H9 (cell line): ENCODE measurements around the gene DAAM2. TPM values are rescaled to one million over a fixed set of nuclear protein-coding genes. Genes with fewer than 3 reads are reported as not detected.

ENCODE experiments used
- DNase-seq: peaks from one replicate; pipeline ENCODE4 v3.0.0-alpha.2; 2017
- H2AFZ ChIP-seq: one replicate; pipeline ENCODE4 v1.6.1; 2013; ENCODE audit warnings: mild to moderate bottlenecking, low read length, control low read depth, moderate library complexity
- H2AK5ac ChIP-seq: 2 replicates; pipeline ENCODE4 v1.6.1; 2013; ENCODE audit warnings: low read length, control low read depth, mixed read lengths; ENCODE audit not compliant: insufficient read length
- H2BK120ac ChIP-seq: one replicate; pipeline ENCODE4 v1.6.1; 2013; ENCODE audit warnings: low read depth, mild to moderate bottlenecking, low read length, control low read depth, inconsistent platforms; ENCODE audit not compliant: poor library complexity, severe bottlenecking
- H2BK12ac ChIP-seq: 2 replicates; pipeline ENCODE4 v1.6.1; 2013; ENCODE audit warnings: low read length, control low read depth, mixed read lengths, low read depth; ENCODE audit not compliant: insufficient read length
- H2BK15ac ChIP-seq: 2 replicates; pipeline ENCODE4 v1.6.1; 2013; ENCODE audit warnings: low read depth, low read length, control low read depth
- H2BK20ac ChIP-seq: one replicate; pipeline ENCODE4 v1.6.1; 2013; ENCODE audit warnings: low read depth, mild to moderate bottlenecking, low read length, control low read depth, inconsistent platforms; ENCODE audit not compliant: poor library complexity, severe bottlenecking
- H2BK5ac ChIP-seq: 2 replicates; pipeline ENCODE4 v1.6.1; 2013; ENCODE audit warnings: low read length, control low read depth, mixed read lengths; ENCODE audit not compliant: insufficient read length
- H3K14ac ChIP-seq: 2 replicates; pipeline ENCODE4 v1.6.1; 2013; ENCODE audit warnings: low read length, control low read depth; ENCODE audit not compliant: insufficient read depth
- H3K18ac ChIP-seq: 2 replicates; pipeline ENCODE4 v1.6.1; 2013; ENCODE audit warnings: low read depth, mild to moderate bottlenecking, mixed read lengths, low read length, control low read depth; ENCODE audit not compliant: insufficient read length
- H3K23ac ChIP-seq: 2 replicates; pipeline ENCODE4 v1.6.1; 2013; ENCODE audit warnings: low read length, control low read depth, mixed read lengths, low read depth; ENCODE audit not compliant: insufficient read length
- H3K23me2 ChIP-seq: 2 replicates; pipeline ENCODE4 v1.6.1; 2013; ENCODE audit warnings: low read depth, mild to moderate bottlenecking, mixed read lengths, low read length, control low read depth; ENCODE audit not compliant: insufficient read length, poor library complexity, severe bottlenecking
- H3K27ac ChIP-seq: 2 replicates; pipeline ENCODE4 v1.5.1; 2013; ENCODE audit warnings: low read length, control low read depth, mixed read lengths, low read depth; ENCODE audit not compliant: insufficient read length
- H3K27me3 ChIP-seq: 2 replicates; pipeline ENCODE4 v1.6.1; 2013; ENCODE audit warnings: low read length, control low read depth, inconsistent platforms; ENCODE audit not compliant: insufficient read depth
- H3K4ac ChIP-seq: 2 replicates; pipeline ENCODE4 v1.6.1; 2013; ENCODE audit warnings: low read depth, mild to moderate bottlenecking, control low read depth, inconsistent platforms, low read length, moderate library complexity
- H3K4me1 ChIP-seq: 2 replicates; pipeline ENCODE4 v1.6.1; 2013; ENCODE audit warnings: low read length, control low read depth, inconsistent platforms; ENCODE audit not compliant: insufficient read depth
- H3K4me2 ChIP-seq: 2 replicates; pipeline ENCODE4 v1.6.1; 2013; ENCODE audit warnings: low read length, control low read depth, mixed read lengths; ENCODE audit not compliant: insufficient read length, insufficient read depth
- H3K56ac ChIP-seq: 2 replicates; pipeline ENCODE4 v1.6.1; 2013; ENCODE audit warnings: low read depth, mild to moderate bottlenecking, mixed read lengths, low read length, control low read depth; ENCODE audit not compliant: insufficient read length
- H3K79me1 ChIP-seq: 2 replicates; pipeline ENCODE4 v1.6.1; 2013; ENCODE audit warnings: low read depth, mild to moderate bottlenecking, moderate library complexity, low read length, control low read depth, inconsistent platforms; ENCODE audit not compliant: insufficient read depth, poor library complexity, severe bottlenecking
- H3K79me2 ChIP-seq: 2 replicates; pipeline ENCODE4 v1.6.1; 2013; ENCODE audit warnings: low read length, control low read depth, inconsistent platforms; ENCODE audit not compliant: insufficient read depth
- H3K9ac ChIP-seq: 2 replicates; pipeline ENCODE4 v1.6.1; 2013; ENCODE audit warnings: low read length, control low read depth, mixed read lengths; ENCODE audit not compliant: insufficient read length; ENCODE audit errors: extremely low read depth
- H3K9me3 ChIP-seq: one replicate; pipeline ENCODE4 v1.6.1; 2013; ENCODE audit warnings: low read depth, low read length, inconsistent platforms; ENCODE audit not compliant: control insufficient read depth
- H3T11ph ChIP-seq: one replicate; pipeline ENCODE4 v1.6.1; 2013; ENCODE audit warnings: mild to moderate bottlenecking, low read length, control low read depth, inconsistent platforms
- H4K20me1 ChIP-seq: one replicate; pipeline ENCODE4 v1.6.1; 2013; ENCODE audit not compliant: control insufficient read depth, insufficient read length, insufficient read depth
- H4K5ac ChIP-seq: 2 replicates; pipeline ENCODE4 v1.6.1; 2013; ENCODE audit warnings: low read depth, mild to moderate bottlenecking, mixed read lengths, low read length, control low read depth; ENCODE audit not compliant: insufficient read length
- H4K8ac ChIP-seq: replicated peaks from 2 replicates; pipeline ENCODE4 v1.6.1; 2013; ENCODE audit warnings: low read length, control low read depth, mixed read lengths, low read depth; ENCODE audit not compliant: insufficient read length
- H4K91ac ChIP-seq: 2 replicates; pipeline ENCODE4 v1.6.1; 2013; ENCODE audit warnings: low read depth, mild to moderate bottlenecking, moderate library complexity, mixed read lengths, low read length, control low read depth; ENCODE audit not compliant: insufficient read length
- H3K27ac Mint-ChIP-seq, 3 experiments: 2 replicates in 2 of 3; 3 replicates in 1 of 3; pipeline ENCODE4 v1.8.0; 2020 to 2021; ENCODE audit warnings: mixed read lengths in 3 of 3, mild to moderate bottlenecking in 1 of 3, moderate library complexity in 1 of 3
- H3K27me3 Mint-ChIP-seq: 2 replicates; pipeline ENCODE4 v1.8.0; 2021; ENCODE audit warnings: low read depth, mild to moderate bottlenecking, moderate library complexity, mixed read lengths
- H3K36me3 Mint-ChIP-seq, 3 experiments: 2 replicates in 2 of 3; 3 replicates in 1 of 3; pipeline ENCODE4 v1.8.0; 2020 to 2021; ENCODE audit warnings: low read depth in 3 of 3, mixed read lengths in 3 of 3; ENCODE audit not compliant: insufficient read depth in 1 of 3
- H3K4me1 Mint-ChIP-seq, 2 experiments: 2 replicates each; pipeline ENCODE4 v1.8.0; 2020; ENCODE audit warnings: mixed read lengths in 2 of 2
- H3K4me3 Mint-ChIP-seq, 2 experiments: 2 replicates in 1 of 2; 3 replicates in 1 of 2; pipeline ENCODE4 v1.8.0; 2020 to 2021; ENCODE audit warnings: mild to moderate bottlenecking in 2 of 2, mixed read lengths in 2 of 2, moderate library complexity in 1 of 2
- H3K9me3 Mint-ChIP-seq, 2 experiments: 2 replicates in 1 of 2; 3 replicates in 1 of 2; pipeline ENCODE4 v1.8.0; 2020; ENCODE audit warnings: mild to moderate bottlenecking in 2 of 2, mixed read lengths in 2 of 2, moderate library complexity in 1 of 2
- CTCF ChIP-seq: fragments of 200-600 bp; sonication (generic); conservative IDR thresholded peaks from 3 replicates; pipeline ENCODE4 v1.8.0; 2021; ENCODE audit warnings: antibody characterized with exemption, mild to moderate bottlenecking
- WGBS: extraction: QIAGEN DNeasy Blood & Tissue Kit; methylation state at CpG from one replicate; pipeline ENCODE4 v1.1.7; 2013; ENCODE audit warnings: missing lambda C conversion rate, low lambda C conversion rate, mixed read lengths; ENCODE audit not compliant: insufficient read length; ENCODE audit errors: extremely low coverage; 5-methylcytosine and 5-hydroxymethylcytosine counted together
- total RNA-seq: library from RNA; stranded (reverse); gene quantifications from 2 replicates; pipeline ENCODE4 v1.2.1, GENCODE V29; 2021

Gene DAAM2
- total RNA-seq, 1 experiment from 2014 or later: 1.1 TPM

GRCh38 chr6:39935241-39935640 lies 143.1 kb downstream of the DAAM2 start:
- Histone ChIP-seq H4K8ac (no peak overlapping the region), H4K20me1 (no peaks in the 10 kb centered on the region), H3K23ac (no peak overlapping the region), H2AFZ (no peak overlapping the region), H2BK120ac (no peak overlapping the region), H3K56ac (no peak overlapping the region), H2BK12ac (no peak overlapping the region), H3K27me3 (no peaks in the 10 kb centered on the region; the same call in 1 of the 2 replicates), H3K18ac (no peak overlapping the region), H3K4me2 (no peak overlapping the region), H3K14ac (no peak overlapping the region), H2AK5ac (no peak overlapping the region), H2BK15ac (no peak overlapping the region), H3T11ph (no peak overlapping the region), H3K4ac (no peak overlapping the region), H4K5ac (no peak overlapping the region), H3K9ac (no peak overlapping the region), H4K91ac (no peak overlapping the region), H3K27ac (no peak overlapping the region), H2BK5ac (no peak overlapping the region), H3K79me2 (no peaks in the 10 kb centered on the region), H3K4me1 (no peaks in the 10 kb centered on the region; the same call in 1 of the 2 replicates), H3K79me1 (no peaks in the 10 kb centered on the region), H3K23me2 (peaks cover 4% of the 10 kb centered on the region), H2BK20ac (no peak overlapping the region), H3K9me3 (no peaks in the 10 kb centered on the region)
- H3K36me3 Mint-ChIP-seq: peaks cover 0 to 1% (median under 1%) of the 10 kb centered on the region in 3 experiments; a peak in 3 of 7 replicates
- H3K9me3 Mint-ChIP-seq: no peaks in the 10 kb centered on the region
- no peak for TF ChIP-seq CTCF
- H3K27me3 Mint-ChIP-seq: peaks cover 17% of the 10 kb centered on the region
- H3K4me3 Mint-ChIP-seq: no peak overlapping the region
- no peak for DNase-seq
- peaks cover 44 to 46% of the 10 kb centered on the region in 2 experiments for H3K4me1 Mint-ChIP-seq
- no CpG with 5 or more reads among the region's 2 CpGs for WGBS
- H3K27ac Mint-ChIP-seq: no peak overlapping the region
